GM18505 (cell line): ENCODE data around the gene RPL36.
"Not testable (repeated sequence)": the region's sequence is repeated elsewhere in the genome, so short reads cannot be mapped to it uniquely, and the experiment has no call there.

Source experiments
- ATAC-seq: cut with Tn5 transposase; IDR thresholded peaks from one replicate; pipeline ENCODE4 v1.9.1; 2021; ENCODE audit not compliant: unreplicated experiment
- POLR2A ChIP-seq: IDR thresholded peaks from 4 replicates; pipeline ENCODE4 v1.6.1; 2011; ENCODE audit warnings: borderline replicate concordance; ENCODE audit not compliant: insufficient read depth, insufficient read length; ENCODE audit errors: extremely low read depth

The RPL36 gene

DNA sequence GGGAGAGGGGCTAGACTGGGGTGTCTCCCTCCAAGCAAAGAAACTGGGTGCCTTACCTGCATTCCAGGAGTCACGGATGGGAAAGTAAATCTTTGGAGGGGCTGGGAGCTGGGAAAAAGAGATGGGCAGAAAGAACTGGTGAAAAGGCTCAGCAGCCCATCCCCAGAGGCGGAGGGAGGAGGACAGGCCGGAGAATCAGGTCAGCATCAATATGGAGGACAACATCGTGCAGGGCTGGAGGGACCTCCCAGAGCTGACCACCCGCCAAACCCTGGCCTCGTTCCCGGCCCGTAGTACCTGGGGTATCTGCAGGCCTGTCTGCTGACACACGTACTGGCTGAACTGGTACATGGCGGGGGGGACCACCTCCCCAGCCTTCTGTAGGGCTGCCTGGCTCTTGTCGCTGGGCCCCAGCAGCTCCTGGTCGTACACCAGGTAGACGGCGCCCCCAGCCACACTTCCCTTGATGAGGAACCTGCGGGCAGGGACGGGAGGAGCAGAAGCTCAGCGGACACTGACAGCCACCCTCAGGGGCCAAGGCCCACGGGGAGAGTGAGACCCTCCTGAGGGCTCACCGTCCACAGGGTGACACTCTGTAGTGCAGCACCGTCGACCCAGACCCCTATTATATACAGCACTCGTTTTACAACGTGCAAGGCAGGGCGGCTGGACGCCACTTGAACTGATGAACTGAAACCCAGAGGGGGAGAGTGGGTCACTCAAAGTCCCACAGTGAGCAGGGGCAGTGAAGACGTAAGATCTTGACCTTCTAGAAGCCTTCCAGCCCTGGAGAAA, 10.6 kb upstream of the RPL36 start:
- ATAC-seq = no peak

DNA sequence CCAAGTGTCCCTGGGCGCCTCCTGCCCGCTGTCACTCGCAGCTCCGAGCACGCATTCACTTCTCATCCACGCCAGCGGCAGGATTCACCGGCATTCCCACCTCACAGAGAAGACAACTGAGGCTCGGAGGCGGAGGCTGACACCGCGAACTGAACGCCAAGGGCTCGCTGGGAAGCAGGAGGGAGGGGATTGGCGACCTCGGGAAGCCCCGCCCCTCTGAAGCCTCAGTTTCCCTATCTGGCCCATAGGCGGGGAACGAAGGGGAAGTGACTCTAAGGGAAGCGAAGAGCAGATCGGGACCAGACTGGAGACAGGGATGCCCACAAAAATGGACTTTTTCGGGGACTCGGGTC, 10.0 kb upstream of the RPL36 start:
- TF ChIP-seq POLR2A = no peak
- no peak for ATAC-seq

More for the DNA sequence above, 10.6 kb upstream of the RPL36 start:
- no peak for TF ChIP-seq POLR2A

DNA sequence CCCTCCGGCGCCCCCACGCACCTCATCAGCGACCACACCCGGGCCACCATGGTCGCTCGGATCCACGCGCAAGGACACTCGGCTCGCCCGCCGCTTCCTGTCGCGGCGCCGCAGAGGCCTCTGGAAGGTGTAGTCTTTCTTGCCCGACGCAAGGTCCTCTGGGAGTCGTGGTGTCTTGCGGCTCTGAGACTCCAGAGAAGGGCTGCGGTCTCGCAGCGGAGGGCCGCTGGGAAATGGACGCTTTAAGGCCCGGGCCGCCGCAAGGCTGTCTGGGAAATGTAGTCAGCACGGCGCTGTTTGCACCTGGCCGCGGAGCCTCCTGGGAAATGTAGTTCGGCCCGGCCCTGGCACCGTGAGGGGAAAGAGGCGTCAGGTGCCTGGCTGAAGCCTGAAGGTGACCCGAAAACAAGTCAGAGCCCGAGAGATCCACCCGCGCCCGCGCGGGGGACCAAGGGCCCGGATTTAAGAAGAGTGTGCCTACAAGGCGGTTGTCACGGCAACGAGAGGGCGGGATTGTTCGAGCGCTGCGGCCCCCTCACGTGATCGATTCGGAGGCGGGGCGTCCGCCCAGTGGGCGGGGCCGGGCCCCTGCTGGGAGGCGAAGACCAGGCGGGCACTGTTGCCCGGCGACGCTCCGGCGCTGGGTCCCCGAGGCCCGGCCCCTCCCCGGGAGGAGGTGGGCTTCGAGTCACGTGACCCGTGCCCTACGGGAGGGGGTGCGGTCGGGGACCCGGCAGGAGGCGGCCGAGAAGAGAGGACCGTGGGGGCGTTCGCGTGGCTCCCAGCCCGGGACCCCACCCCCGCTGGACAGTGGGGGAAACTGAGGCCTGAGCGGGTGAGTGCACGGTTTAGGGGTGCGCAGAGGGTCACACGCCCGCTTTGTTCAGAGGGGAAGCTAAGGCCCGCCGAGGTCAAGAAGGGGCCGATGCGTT, 9.4 kb upstream of the RPL36 start, which contains the start of the genes HSD11B1L and MICOS13:
Gene HSD11B1L, plus strand, starts transcription at position 591 of the 932 bp plus-strand sequence. CDS start 3,806 bp downstream, outside the sequence.
Gene MICOS13, minus strand, starts transcription at position 80 of the 932 bp plus-strand sequence. Its CDS starts 30 bp downstream, at position 50.
- peak; percentile 84 for TF ChIP-seq POLR2A
- peak; percentile 74 for ATAC-seq

DNA sequence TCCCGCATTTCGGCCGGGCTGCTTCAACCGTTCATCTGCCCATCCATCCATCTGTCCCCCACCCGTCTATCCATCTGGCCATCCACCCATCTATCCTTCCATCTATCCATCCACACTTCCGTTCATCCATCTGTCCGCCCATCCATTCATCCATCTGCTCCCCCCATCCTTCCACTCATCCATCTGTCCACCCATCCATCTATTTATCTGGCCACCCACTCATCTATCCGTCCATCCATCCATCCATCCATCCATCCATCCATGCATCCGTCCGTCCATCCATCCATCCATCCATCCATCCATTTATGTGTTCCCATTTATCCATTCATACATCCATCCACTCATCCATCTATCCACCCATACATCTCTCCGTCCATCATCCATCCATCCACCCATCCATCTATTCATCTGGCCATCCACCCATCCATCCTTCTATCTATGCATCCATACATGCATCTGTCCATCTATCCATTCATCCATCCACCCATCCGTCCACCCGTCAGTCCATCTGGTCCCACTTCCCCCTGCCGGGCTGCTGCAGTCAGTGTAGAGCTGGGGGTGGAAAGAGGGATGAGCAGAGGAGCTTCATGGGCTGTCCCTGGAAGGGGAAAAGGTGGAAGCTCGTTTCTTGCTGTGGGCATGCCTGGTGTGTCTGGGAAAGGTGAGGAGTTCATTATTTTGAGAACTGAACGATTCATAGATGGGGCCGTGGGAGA, 8.5 kb upstream of the RPL36 start:
- ATAC-seq = no peak
- TF ChIP-seq POLR2A = no peak

DNA sequence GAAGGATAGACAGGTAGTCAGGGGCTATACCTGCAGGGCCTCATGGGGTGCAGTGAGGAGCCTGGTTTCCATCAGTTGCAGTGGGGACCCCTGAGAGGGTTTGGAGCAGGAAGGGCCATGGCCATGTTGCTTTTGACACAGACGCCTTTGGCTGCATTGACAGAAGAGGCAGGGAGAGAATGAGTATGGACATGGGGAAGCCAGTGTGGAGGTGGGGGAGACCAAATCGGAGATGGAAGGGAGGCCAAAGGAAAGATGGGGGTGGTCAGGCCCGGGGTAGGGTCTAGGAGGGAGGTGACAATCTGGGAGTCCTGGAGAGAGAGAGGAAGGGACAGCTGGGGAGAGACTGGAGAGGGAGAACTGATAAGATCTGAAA, 8.0 kb upstream of the RPL36 start:
- no peak for TF ChIP-seq POLR2A
- no peak for ATAC-seq

DNA sequence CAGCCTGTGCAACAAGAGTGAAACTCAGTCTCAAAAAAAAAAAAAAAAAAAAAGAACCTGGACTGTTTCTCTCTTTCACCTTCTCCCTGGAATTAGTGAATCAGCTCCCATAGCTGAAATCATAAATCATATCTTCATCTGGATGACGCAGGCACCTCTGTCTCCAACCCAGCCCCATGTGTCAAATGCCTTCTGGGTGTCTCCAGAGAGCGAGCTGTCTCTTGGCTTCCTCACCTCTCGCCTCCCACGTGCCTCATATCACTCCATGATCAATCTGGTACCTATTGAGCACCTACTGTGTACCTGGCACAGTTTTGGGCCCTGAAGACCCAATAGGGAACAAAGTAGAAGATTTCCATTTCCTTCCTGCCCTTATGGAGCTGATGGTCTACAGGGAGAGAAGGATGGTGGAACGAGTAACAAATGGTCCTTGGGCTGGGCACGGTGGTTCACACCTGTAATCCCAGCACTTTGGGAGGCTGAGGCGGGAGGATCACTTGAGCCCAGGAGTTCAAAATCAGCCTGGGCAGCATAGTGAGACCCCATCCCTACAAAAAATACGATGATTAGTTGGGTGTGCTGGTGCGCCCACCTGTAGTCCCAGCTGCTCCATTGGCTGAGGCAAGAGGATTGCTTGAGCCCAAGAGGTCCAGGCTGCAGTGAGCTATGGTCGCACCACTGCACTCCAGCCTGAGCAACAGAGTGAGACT, 6.8 kb upstream of the RPL36 start:
- no peak for ATAC-seq
- no peak for TF ChIP-seq POLR2A

DNA sequence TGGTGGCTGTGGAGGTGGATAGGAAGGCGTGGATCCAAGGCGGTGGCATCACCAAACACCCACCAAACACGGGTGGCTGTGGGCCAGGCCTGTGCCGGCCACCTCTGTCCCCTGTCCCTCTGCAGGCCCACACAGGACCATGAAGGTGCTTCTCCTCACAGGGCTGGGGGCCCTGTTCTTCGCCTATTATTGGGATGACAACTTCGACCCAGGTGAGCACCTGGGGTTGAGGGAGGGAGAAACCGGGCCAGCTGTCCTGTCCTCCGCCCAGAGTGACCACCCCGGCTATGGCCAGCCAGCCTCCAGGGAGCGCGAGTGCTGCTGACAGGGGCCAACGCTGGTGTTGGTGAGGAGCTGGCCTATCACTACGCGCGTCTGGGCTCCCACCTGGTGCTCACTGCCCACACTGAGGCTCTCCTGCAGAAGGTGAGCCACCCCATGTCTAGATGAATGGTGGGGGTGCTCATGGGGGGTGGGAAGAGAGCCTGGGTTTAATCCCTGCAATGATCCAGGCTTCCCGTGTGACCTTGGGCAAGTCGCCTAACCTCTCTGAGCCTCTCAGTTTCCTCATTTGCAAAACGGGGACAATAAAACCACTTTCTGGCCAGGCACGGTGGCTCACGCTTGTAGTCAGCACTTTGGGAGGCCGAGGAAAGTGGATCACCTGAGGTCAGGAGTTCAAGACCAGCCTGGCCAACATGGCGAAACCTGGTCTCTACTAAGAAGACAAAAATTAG, 5.2 kb upstream of the RPL36 start:
- no peak for ATAC-seq
- TF ChIP-seq POLR2A = no peak

DNA sequence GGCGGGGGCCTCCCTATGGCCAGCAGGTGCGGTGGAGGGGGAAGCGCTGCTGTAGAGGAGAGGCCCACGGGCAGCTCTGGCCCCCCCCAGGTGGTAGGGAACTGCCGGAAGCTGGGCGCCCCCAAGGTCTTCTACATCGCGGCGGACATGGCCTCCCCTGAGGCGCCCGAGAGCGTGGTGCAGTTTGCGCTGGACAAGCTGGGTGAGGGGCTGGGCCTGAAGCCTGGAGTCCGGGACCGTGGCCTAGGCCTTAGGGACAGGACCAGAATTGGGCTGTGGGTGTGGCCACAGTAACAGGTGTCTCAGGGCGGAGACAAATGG, 3.8 kb upstream of the RPL36 start:
- no peak for ATAC-seq
- peak; percentile 21 for TF ChIP-seq POLR2A

DNA sequence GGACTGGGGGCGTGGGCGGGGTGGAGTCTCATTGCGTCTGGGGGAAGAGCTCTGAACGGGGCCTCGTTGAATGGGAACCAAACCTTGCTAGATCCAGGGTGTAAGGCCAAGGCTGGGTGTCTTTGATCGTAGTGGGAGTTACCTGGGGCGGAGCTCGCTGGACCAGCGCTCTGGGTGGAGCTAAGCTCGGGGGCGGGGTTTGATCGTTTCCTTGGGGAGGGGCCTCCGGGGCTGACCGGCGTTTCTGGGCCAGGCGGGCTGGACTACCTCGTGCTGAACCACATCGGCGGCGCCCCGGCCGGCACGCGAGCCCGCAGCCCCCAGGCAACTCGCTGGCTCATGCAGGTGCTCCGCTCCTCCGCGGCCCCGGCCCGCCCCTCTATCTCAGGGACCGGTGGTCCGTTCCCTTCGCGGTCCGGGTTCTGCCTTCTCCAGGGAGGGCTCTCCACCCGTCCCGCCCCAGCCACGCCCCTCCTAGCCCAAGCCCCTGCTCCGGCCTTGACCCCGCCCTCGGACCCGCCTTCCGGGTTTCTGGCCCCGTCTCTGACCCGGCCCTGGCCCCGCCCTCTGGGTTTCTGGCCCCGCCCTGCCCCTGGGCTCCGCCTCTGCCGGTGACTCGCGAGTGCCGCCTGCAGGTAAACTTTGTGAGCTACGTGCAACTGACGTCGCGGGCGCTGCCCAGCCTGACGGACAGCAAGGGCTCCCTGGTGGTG, 3.3 kb upstream of the RPL36 start:
- TF ChIP-seq POLR2A = no peak
- ATAC-seq = peak; percentile 47

DNA sequence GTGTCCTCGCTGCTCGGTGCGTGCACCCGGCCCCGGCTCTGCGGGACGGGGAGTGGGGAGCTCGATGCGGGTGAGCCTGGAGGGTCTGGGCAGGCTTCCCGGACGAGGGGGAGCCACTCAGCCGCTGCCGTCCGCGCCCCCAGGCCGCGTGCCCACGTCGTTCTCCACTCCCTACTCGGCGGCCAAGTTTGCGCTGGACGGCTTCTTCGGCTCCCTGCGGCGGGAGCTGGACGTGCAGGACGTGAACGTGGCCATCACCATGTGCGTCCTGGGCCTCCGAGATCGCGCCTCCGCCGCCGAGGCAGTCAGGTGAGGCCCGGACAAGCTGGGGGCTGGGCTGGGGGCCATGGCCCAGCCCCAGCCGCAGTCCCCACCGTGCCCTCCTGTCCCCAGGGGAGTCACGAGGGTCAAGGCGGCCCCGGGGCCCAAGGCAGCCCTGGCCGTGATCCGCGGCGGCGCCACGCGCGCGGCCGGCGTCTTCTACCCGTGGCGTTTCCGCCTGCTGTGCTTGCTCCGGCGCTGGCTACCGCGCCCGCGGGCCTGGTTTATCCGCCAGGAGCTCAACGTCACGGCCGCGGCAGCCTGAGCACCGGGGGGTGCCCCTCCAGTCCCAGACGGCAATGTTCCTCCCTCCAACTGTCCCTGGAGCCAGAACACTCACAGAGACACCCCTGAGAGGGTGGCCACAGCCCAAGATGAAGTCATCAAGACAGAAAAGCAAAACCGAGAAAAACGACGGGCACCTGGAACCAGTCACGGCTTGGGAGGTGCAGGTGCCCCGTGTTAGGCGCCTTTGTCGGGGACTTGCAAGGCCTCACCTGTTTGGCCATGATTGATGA, 2.5 kb upstream of the RPL36 start:
- no peak for ATAC-seq
- no peak for TF ChIP-seq POLR2A

DNA sequence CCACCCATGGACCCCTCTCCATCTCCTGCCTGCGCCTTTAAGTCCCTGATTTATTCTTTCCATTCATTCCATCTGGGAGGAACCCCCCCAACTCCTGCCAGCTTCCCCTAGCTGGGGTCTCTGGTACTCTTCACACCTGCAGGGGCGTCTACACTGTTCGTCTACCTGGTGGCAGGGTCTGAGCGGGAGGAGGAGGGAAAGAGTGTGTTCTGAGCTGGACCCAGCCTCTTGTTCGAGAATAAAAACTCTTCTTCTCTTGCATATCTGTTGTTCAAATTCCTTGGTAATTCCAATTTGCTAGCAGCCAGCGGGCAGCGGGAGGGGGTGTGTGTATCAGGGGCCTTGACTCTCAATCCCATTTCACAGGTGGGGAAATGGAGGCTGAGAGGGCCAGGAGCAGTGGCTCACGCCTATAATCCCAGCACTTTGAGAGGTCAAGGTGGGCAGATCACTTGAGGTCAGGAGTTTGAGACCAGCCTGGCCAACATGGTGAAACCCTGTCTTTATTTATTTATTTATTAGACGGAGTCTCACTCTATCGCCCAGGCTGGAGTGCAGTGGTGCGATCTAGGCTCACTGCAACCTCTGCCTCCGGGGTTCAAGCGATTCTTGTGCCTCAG, 1.7 kb upstream of the RPL36 start:
- ATAC-seq = not testable (repeated sequence)
